ENCODE measurements around the gene ZNF358. TPM values are rescaled to one million over a fixed set of nuclear protein-coding genes. Genes with fewer than 3 reads are reported as not detected.

Gene ZNF358
- total RNA-seq, 2 donors from 2014 or later: 2.9 to 3.1 TPM

- H3K9me3 Mint-ChIP-seq: no peaks in the 10 kb centered on the region
- no peak for ATAC-seq (replicated peaks)
- H3K4me3 Mint-ChIP-seq: no peak overlapping the region
- H3K36me3 Mint-ChIP-seq (ENCODE audit: low read depth): peaks cover 55% of the 10 kb centered on the region
- H3K27ac Mint-ChIP-seq: no peak overlapping the region
- no peaks in the 10 kb centered on the region for H3K27me3 Mint-ChIP-seq
- peaks cover 6% of the 10 kb centered on the region for H3K4me1 Mint-ChIP-seq
Observed at GRCh38 chr19:7547159-7547558, 31.3 kb downstream of the ZNF358 start.

- H3K4me1 Mint-ChIP-seq: peaks cover 6% of the 10 kb centered on the region
- H3K27ac Mint-ChIP-seq: no peak overlapping the region
- H3K9me3 Mint-ChIP-seq: no peaks in the 10 kb centered on the region
- no peak overlapping the region for H3K4me3 Mint-ChIP-seq
- no peaks in the 10 kb centered on the region for H3K27me3 Mint-ChIP-seq
- H3K36me3 Mint-ChIP-seq (ENCODE audit: low read depth): peaks cover 58% of the 10 kb centered on the region
- no peak for ATAC-seq (replicated peaks)
Observed at GRCh38 chr19:7549429-7550148, 33.7 kb downstream of the ZNF358 start.

- H3K9me3 Mint-ChIP-seq: no peaks in the 10 kb centered on the region
- H3K27me3 Mint-ChIP-seq: no peaks in the 10 kb centered on the region
- H3K4me3 Mint-ChIP-seq: no peak overlapping the region
- peaks cover 54% of the 10 kb centered on the region for H3K36me3 Mint-ChIP-seq (ENCODE audit: low read depth)
- no peak for ATAC-seq (replicated peaks)
- peaks cover 6% of the 10 kb centered on the region for H3K4me1 Mint-ChIP-seq
- H3K27ac Mint-ChIP-seq: no peak overlapping the region
Observed at GRCh38 chr19:7550169-7550770, 34.4 kb downstream of the ZNF358 start.

- ATAC-seq (replicated peaks): peak; percentile 44
- no peak overlapping the region for H3K27ac Mint-ChIP-seq
- peaks cover 56% of the 10 kb centered on the region for H3K36me3 Mint-ChIP-seq (ENCODE audit: low read depth)
Observed at GRCh38 chr19:7550987-7551761, 35.3 kb downstream of the ZNF358 start.

GRCh38 chr19:7552781-7553180 lies 36.9 kb downstream of the ZNF358 start:
- ATAC-seq (replicated peaks): no peak
- no peak overlapping the region for H3K4me3 Mint-ChIP-seq
- H3K4me1 Mint-ChIP-seq: no peaks in the 10 kb centered on the region
- H3K27me3 Mint-ChIP-seq: no peaks in the 10 kb centered on the region
- H3K27ac Mint-ChIP-seq: no peak overlapping the region
- peaks cover 65% of the 10 kb centered on the region for H3K36me3 Mint-ChIP-seq (ENCODE audit: low read depth)
- no peaks in the 10 kb centered on the region for H3K9me3 Mint-ChIP-seq

More at GRCh38 chr19:7550987-7551761, 35.3 kb downstream of the ZNF358 start:
- Mint-ChIP-seq H3K9me3 (no peaks in the 10 kb centered on the region), H3K27me3 (no peaks in the 10 kb centered on the region), H3K4me1 (peaks cover under 1% of the 10 kb centered on the region), H3K4me3 (no peak overlapping the region)

- H3K4me3 Mint-ChIP-seq: no peak overlapping the region
- no peak overlapping the region for H3K27ac Mint-ChIP-seq
- H3K27me3 Mint-ChIP-seq: no peaks in the 10 kb centered on the region
- H3K36me3 Mint-ChIP-seq (ENCODE audit: low read depth): peaks cover 75% of the 10 kb centered on the region
- no peak for ATAC-seq (replicated peaks)
- H3K9me3 Mint-ChIP-seq: no peaks in the 10 kb centered on the region
- no peaks in the 10 kb centered on the region for H3K4me1 Mint-ChIP-seq
Observed at GRCh38 chr19:7554565-7554964, 38.7 kb downstream of the ZNF358 start.

- Mint-ChIP-seq H3K36me3 (ENCODE audit: low read depth) (peaks cover 74% of the 10 kb centered on the region), H3K4me3 (no peak overlapping the region), H3K9me3 (no peaks in the 10 kb centered on the region), H3K4me1 (no peaks in the 10 kb centered on the region), H3K27ac (no peak overlapping the region), H3K27me3 (no peaks in the 10 kb centered on the region)
- no peak for ATAC-seq (replicated peaks)
Observed at GRCh38 chr19:7554990-7555864, 39.3 kb downstream of the ZNF358 start.

- H3K27ac Mint-ChIP-seq: no peak overlapping the region
- no peaks in the 10 kb centered on the region for H3K4me1 Mint-ChIP-seq
- no peak overlapping the region for H3K4me3 Mint-ChIP-seq
- H3K36me3 Mint-ChIP-seq (ENCODE audit: low read depth): peaks cover 76% of the 10 kb centered on the region
- H3K27me3 Mint-ChIP-seq: no peaks in the 10 kb centered on the region
- no peak for ATAC-seq (replicated peaks)
- H3K9me3 Mint-ChIP-seq: no peaks in the 10 kb centered on the region
Observed at GRCh38 chr19:7556696-7557315, 40.9 kb downstream of the ZNF358 start.

- Mint-ChIP-seq H3K27ac (no peak overlapping the region), H3K4me3 (no peak overlapping the region), H3K4me1 (no peaks in the 10 kb centered on the region), H3K36me3 (ENCODE audit: low read depth) (peaks cover 59% of the 10 kb centered on the region), H3K27me3 (no peaks in the 10 kb centered on the region), H3K9me3 (no peaks in the 10 kb centered on the region)
- ATAC-seq (replicated peaks): no peak
Observed at GRCh38 chr19:7558667-7559066, 42.8 kb downstream of the ZNF358 start.

- H3K4me1 Mint-ChIP-seq: no peaks in the 10 kb centered on the region
- no peak overlapping the region for H3K27ac Mint-ChIP-seq
- no peak for ATAC-seq (replicated peaks)
- H3K4me3 Mint-ChIP-seq: no peak overlapping the region
- peaks cover 57% of the 10 kb centered on the region for H3K36me3 Mint-ChIP-seq (ENCODE audit: low read depth)
- no peaks in the 10 kb centered on the region for H3K27me3 Mint-ChIP-seq
- H3K9me3 Mint-ChIP-seq: no peaks in the 10 kb centered on the region
Observed at GRCh38 chr19:7559102-7559501, 43.2 kb downstream of the ZNF358 start.

GRCh38 chr19:7560255-7560654 lies 44.4 kb downstream of the ZNF358 start:
- no peaks in the 10 kb centered on the region for H3K27me3 Mint-ChIP-seq
- H3K36me3 Mint-ChIP-seq (ENCODE audit: low read depth): peaks cover 56% of the 10 kb centered on the region
- H3K4me1 Mint-ChIP-seq: no peaks in the 10 kb centered on the region
- no peaks in the 10 kb centered on the region for H3K9me3 Mint-ChIP-seq
- no peak overlapping the region for H3K27ac Mint-ChIP-seq
- ATAC-seq (replicated peaks): no peak
- H3K4me3 Mint-ChIP-seq: no peak overlapping the region

GRCh38 chr19:7561325-7561724 lies 45.4 kb downstream of the ZNF358 start:
- Mint-ChIP-seq H3K4me3 (no peak overlapping the region), H3K27ac (no peak overlapping the region), H3K4me1 (no peaks in the 10 kb centered on the region), H3K9me3 (no peaks in the 10 kb centered on the region), H3K27me3 (no peaks in the 10 kb centered on the region), H3K36me3 (ENCODE audit: low read depth) (peaks cover 45% of the 10 kb centered on the region)
- no peak for ATAC-seq (replicated peaks)

GRCh38 chr19:7562646-7563393 lies 46.9 kb downstream of the ZNF358 start:
- Mint-ChIP-seq H3K4me3 (no peak overlapping the region), H3K27me3 (no peaks in the 10 kb centered on the region), H3K36me3 (ENCODE audit: low read depth) (peaks cover 30% of the 10 kb centered on the region), H3K4me1 (no peaks in the 10 kb centered on the region), H3K9me3 (no peaks in the 10 kb centered on the region), H3K27ac (no peak overlapping the region)
- no peak for ATAC-seq (replicated peaks)

Data from activated T-helper 17 cell treated with anti-CD3 and anti-CD28 coated beads, Interleukin-2, amount 50 U/mL, for 72 hours (primary cell).